Neural cell (in vitro differentiated cells): Measurements from ENCODE around the gene RBM33. TPM values are rescaled to one million over a fixed set of nuclear protein-coding genes. Genes with fewer than 3 reads are reported as not detected.

Experiments used
- H2AFZ ChIP-seq: fragments of 200-600, 300-800 bp; sonication (generic), shearing (Covaris generic); 2 replicates; pipeline ENCODE4 v1.6.0; 2014; ENCODE audit warnings: low read depth, mild to moderate bottlenecking, antibody characterized with exemption, low read length, moderate library complexity
- H3F3A ChIP-seq: fragments of 200-600 bp; shearing (Covaris generic); 2 replicates; pipeline ENCODE4 v1.6.1; 2016; ENCODE audit warnings: mild to moderate bottlenecking, moderate library complexity, mixed read lengths, antibody characterized with exemption, low read length; ENCODE audit not compliant: insufficient read depth, poor library complexity, severe bottlenecking
- H3K27ac ChIP-seq: fragments of 200-600, 300-800 bp; sonication (generic), shearing (Covaris generic); 2 replicates; pipeline ENCODE4 v1.5.1; 2014; ENCODE audit warnings: mild to moderate bottlenecking, low read length, moderate library complexity
- H3K27me3 ChIP-seq: fragments of 300-800, 200-600 bp; sonication (generic), shearing (Covaris generic); 2 replicates; pipeline ENCODE4 v1.6.0; 2014; ENCODE audit warnings: mild to moderate bottlenecking, low read depth, low read length, moderate library complexity; ENCODE audit not compliant: insufficient read depth
- H3K36me3 ChIP-seq: fragments of 300-800, 200-600 bp; sonication (generic), shearing (Covaris generic); 2 replicates; pipeline ENCODE4 v1.5.1; 2014; ENCODE audit warnings: mild to moderate bottlenecking, antibody characterized with exemption, low read length, moderate library complexity; ENCODE audit not compliant: insufficient read depth
- H3K4me2 ChIP-seq: fragments of 300-800, 200-600 bp; sonication (generic), shearing (Covaris generic); 2 replicates; pipeline ENCODE4 v1.6.0; 2014; ENCODE audit warnings: mild to moderate bottlenecking, low read length
- H3K4me3 ChIP-seq: fragments of 300-800, 200-600 bp; sonication (generic), shearing (Covaris generic); 2 replicates; pipeline ENCODE4 v1.5.1; 2014; ENCODE audit warnings: mild to moderate bottlenecking, low read length, moderate library complexity
- H3K79me2 ChIP-seq: fragments of 200-600 bp; shearing (Covaris generic); replicated peaks from 2 replicates; pipeline ENCODE4 v1.6.0; 2014; ENCODE audit warnings: mild to moderate bottlenecking, low read length, moderate library complexity; ENCODE audit not compliant: insufficient read depth
- H3K9ac ChIP-seq: fragments of 300-800, 200-600 bp; sonication (generic), shearing (Covaris generic); 2 replicates; pipeline ENCODE4 v1.6.1; 2016; ENCODE audit warnings: mild to moderate bottlenecking, low read length, mixed read lengths
- H3K9me2 ChIP-seq: fragments of 200-600 bp; shearing (Covaris generic); 2 replicates; pipeline ENCODE4 v1.6.1; 2016; ENCODE audit warnings: mild to moderate bottlenecking, low read length, mixed read lengths; ENCODE audit not compliant: insufficient read depth
- H3K9me3 ChIP-seq: fragments of 200-600, 300-800 bp; sonication (generic), shearing (Covaris generic); 2 replicates; pipeline ENCODE4 v1.6.1; 2016; ENCODE audit warnings: mild to moderate bottlenecking, mixed run types, low read length, moderate library complexity, mixed read lengths
- H4K20me1 ChIP-seq: fragments of 200-600 bp; shearing (Covaris generic); 2 replicates; pipeline ENCODE4 v1.6.1; 2016; ENCODE audit warnings: mild to moderate bottlenecking, mixed run types; ENCODE audit not compliant: insufficient read depth
- CTCF ChIP-seq: fragments of 450-650 bp; IDR thresholded peaks from 2 replicates; pipeline ENCODE4 v1.5.1; 2014; ENCODE audit warnings: antibody characterized with exemption, mild to moderate bottlenecking, moderate library complexity; ENCODE audit not compliant: poor library complexity, severe bottlenecking
- EP300 ChIP-seq: fragments of 450-650 bp; conservative IDR thresholded peaks from 2 replicates; pipeline ENCODE4 v1.6.1; 2014; ENCODE audit warnings: antibody characterized with exemption, mild to moderate bottlenecking, moderate library complexity; ENCODE audit not compliant: poor library complexity, severe bottlenecking
- EZH2 ChIP-seq: fragments of 200-600, 300-800 bp; shearing (Covaris generic), sonication (generic); IDR thresholded peaks from 2 replicates; pipeline ENCODE4 v1.6.1; 2014; ENCODE audit warnings: antibody characterized with exemption, low read length, borderline replicate concordance, mild to moderate bottlenecking; ENCODE audit not compliant: insufficient read depth, poor library complexity, severe bottlenecking
- MXI1 ChIP-seq: fragments of 450-650 bp; conservative IDR thresholded peaks from 2 replicates; pipeline ENCODE4 v1.6.1; 2014; ENCODE audit warnings: antibody characterized with exemption, mild to moderate bottlenecking; ENCODE audit not compliant: poor library complexity, severe bottlenecking
- POLR2AphosphoS5 ChIP-seq: IDR thresholded peaks from 2 replicates; pipeline ENCODE4 v1.6.1; 2012
- RAD21 ChIP-seq: fragments of 450-650 bp; conservative IDR thresholded peaks from 2 replicates; pipeline ENCODE4 v1.6.1; 2014; ENCODE audit warnings: antibody characterized with exemption, mild to moderate bottlenecking, moderate library complexity
- SMC3 ChIP-seq: fragments of 450-650 bp; conservative IDR thresholded peaks from 2 replicates; pipeline ENCODE4 v1.6.1; 2014; ENCODE audit warnings: antibody characterized with exemption, mild to moderate bottlenecking, moderate library complexity; ENCODE audit not compliant: poor library complexity
- TAF1 ChIP-seq: IDR thresholded peaks from 2 replicates; pipeline ENCODE4 v1.6.1; 2012; ENCODE audit warnings: low read depth
- polyA plus RNA-seq: library from polyadenylated mRNA; depleted of rRNA; stranded (reverse); fragments of >200 nt; gene quantifications from 2 replicates; pipeline ENCODE4 v1.2.3, GENCODE V29; 2014

Gene RBM33
- polyA plus RNA-seq, 1 donor from 2014 or later = 53.2 TPM

- Histone ChIP-seq H3F3A (no peaks in the 10 kb centered on the region), H2AFZ (no peak overlapping the region), H3K9ac (no peak overlapping the region), H3K36me3 (no peaks in the 10 kb centered on the region), H3K27ac (no peak overlapping the region), H3K9me2 (no peaks in the 10 kb centered on the region), H3K9me3 (no peaks in the 10 kb centered on the region), H3K4me2 (no peak overlapping the region), H3K27me3 (no peaks in the 10 kb centered on the region), H3K79me2 (peaks cover 68% of the 10 kb centered on the region), H3K4me3 (no peak overlapping the region), H4K20me1 (no peaks in the 10 kb centered on the region)
- TF ChIP-seq POLR2AphosphoS5 (no peak), EP300 (no peak), CTCF (no peak), RAD21 (no peak)
Observed at GRCh38 chr7:155753446-155753965, 109.0 kb downstream of the RBM33 start.

- no peaks in the 10 kb centered on the region for H3K36me3 ChIP-seq
- H2AFZ ChIP-seq = no peak overlapping the region
- no peaks in the 10 kb centered on the region for H3K27me3 ChIP-seq
- TF ChIP-seq CTCF (no peak), SMC3 (no peak), POLR2AphosphoS5 (no peak), MXI1 (no peak)
- no peak overlapping the region for H3K9ac ChIP-seq
- peaks cover 62% of the 10 kb centered on the region for H3K79me2 ChIP-seq
- H3K27ac ChIP-seq = no peak overlapping the region
- no peak overlapping the region for H3K4me3 ChIP-seq
- H3K9me3 ChIP-seq = no peaks in the 10 kb centered on the region
- no peaks in the 10 kb centered on the region for H4K20me1 ChIP-seq
- no peak overlapping the region for H3K4me2 ChIP-seq
- H3F3A ChIP-seq = no peaks in the 10 kb centered on the region
- H3K9me2 ChIP-seq = no peaks in the 10 kb centered on the region
Observed at GRCh38 chr7:155754165-155754564, 109.7 kb downstream of the RBM33 start.

- no peak overlapping the region for H3K4me3 ChIP-seq
- no peak overlapping the region for H2AFZ ChIP-seq
- no peak overlapping the region for H3K27ac ChIP-seq
- no peaks in the 10 kb centered on the region for H3K9me3 ChIP-seq
- peaks cover 58% of the 10 kb centered on the region for H3K79me2 ChIP-seq
- H3K9me2 ChIP-seq = no peaks in the 10 kb centered on the region
- no peaks in the 10 kb centered on the region for H4K20me1 ChIP-seq
- H3K36me3 ChIP-seq = no peaks in the 10 kb centered on the region
- no peaks in the 10 kb centered on the region for H3F3A ChIP-seq
- TF ChIP-seq TAF1 (no peak), SMC3 (no peak), EP300 (no peak), EZH2 (no peak), RAD21 (no peak), MXI1 (no peak)
- no peaks in the 10 kb centered on the region for H3K27me3 ChIP-seq
- H3K4me2 ChIP-seq = no peak overlapping the region
- H3K9ac ChIP-seq = no peak overlapping the region
Observed at GRCh38 chr7:155755026-155755425, 110.6 kb downstream of the RBM33 start.
